Vagina (tissue), 2 donors: Measurements from ENCODE around the gene MYCBPAP.
A peak's percentile ranks its signal among the peaks of the same experiment; 100 is the strongest.

Experiments
- POLR2AphosphoS5 ChIP-seq, 2 donors: sonication (generic); formaldehyde crosslinking; IDR thresholded peaks; one replicate each; pipeline ENCODE4 v1.9.0; 2017; ENCODE audit warnings: antibody characterized with exemption in 2 of 2, mild to moderate bottlenecking in 2 of 2, low read depth in 1 of 2; ENCODE audit not compliant: insufficient read depth in 1 of 2
- TF ChIP-seq, protein P1 (sequence below), 3 experiments: fragments of 450-650 bp in 2 of 3; fragments of 200-600 bp in 1 of 3; sonication (generic) in 1 of 3; IDR thresholded peaks; one replicate each; pipeline ENCODE4 v1.5.1; 2017 to 2019; ENCODE audit warnings: antibody characterized with exemption in 3 of 3, mild to moderate bottlenecking in 2 of 3, moderate library complexity in 2 of 3

DNA sequence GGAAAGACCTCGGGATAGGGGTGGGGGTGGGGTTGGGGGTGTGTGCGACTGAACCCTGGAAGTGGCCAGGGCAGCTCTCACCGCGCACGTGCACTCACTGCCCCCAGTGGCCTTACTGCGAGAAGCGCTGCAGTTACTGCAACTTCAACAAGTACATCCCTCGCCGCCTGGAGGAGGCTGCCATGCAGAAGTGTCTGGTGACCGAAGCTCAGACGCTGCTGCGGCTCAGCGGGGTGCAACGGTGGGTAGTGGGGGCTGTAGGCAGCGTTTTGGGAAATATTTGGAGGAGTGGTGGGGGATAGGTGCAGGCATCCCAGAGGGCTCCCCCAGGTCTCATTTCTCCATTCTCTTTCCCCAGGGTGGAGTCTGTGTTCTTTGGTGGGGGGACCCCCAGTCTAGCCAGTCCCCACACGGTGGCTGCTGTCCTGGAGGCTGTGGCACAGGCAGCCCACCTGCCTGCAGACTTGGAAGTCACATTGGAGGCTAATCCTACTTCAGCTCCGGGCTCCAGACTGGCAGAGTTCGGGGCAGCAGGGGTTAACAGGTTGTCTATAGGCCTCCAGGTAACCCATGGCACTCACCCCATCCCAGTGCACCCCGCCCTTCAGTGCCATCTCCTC lies 28.6 kb upstream of the MYCBPAP start:
- TF ChIP-seq, protein P1, sequence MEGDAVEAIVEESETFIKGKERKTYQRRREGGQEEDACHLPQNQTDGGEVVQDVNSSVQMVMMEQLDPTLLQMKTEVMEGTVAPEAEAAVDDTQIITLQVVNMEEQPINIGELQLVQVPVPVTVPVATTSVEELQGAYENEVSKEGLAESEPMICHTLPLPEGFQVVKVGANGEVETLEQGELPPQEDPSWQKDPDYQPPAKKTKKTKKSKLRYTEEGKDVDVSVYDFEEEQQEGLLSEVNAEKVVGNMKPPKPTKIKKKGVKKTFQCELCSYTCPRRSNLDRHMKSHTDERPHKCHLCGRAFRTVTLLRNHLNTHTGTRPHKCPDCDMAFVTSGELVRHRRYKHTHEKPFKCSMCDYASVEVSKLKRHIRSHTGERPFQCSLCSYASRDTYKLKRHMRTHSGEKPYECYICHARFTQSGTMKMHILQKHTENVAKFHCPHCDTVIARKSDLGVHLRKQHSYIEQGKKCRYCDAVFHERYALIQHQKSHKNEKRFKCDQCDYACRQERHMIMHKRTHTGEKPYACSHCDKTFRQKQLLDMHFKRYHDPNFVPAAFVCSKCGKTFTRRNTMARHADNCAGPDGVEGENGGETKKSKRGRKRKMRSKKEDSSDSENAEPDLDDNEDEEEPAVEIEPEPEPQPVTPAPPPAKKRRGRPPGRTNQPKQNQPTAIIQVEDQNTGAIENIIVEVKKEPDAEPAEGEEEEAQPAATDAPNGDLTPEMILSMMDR (IDR thresholded peaks at IDR 0.05), result peak in 1 of 3 experiments; percentile 18
- peak in 1 of 2 donors; percentile 2 for TF ChIP-seq POLR2AphosphoS5 (IDR thresholded peaks at IDR 0.05; ENCODE audit: insufficient read depth in 1 of 2, low read depth in 1 of 2)
